ENCODE measurements around the gene CLDN4.
A peak's percentile ranks its signal among the peaks of the same experiment; 100 is the strongest.
"Not testable (repeated sequence)": the region's sequence is repeated elsewhere in the genome, so short reads cannot be mapped to it uniquely, and the experiment has no call there.

The CLDN4 gene

GRCh38 chr7:73844131-73844547, 13.3 kb downstream of the CLDN4 start:
- Histone ChIP-seq H3K27ac (ENCODE audit: extremely low read depth, low read depth, low read length) (no peak overlapping the region), H3K36me3 (ENCODE audit: control insufficient read depth in 2 of 2, insufficient read depth in 1 of 2, low read length in 2 of 2) (no peaks in the 10 kb centered on the region), H3K4me1 (ENCODE audit: control insufficient read depth, insufficient read depth, low read length) (peaks cover 6% of the 10 kb centered on the region; the same call in 1 of the 2 replicates), H3K9me3 (ENCODE audit: control insufficient read depth, insufficient read depth, low read depth, low read length) (no peaks in the 10 kb centered on the region), H3K4me3 (ENCODE audit: low read depth, low read length) (no peak overlapping the region)
- CTCF ChIA-PET, result interaction anchor here (0.6 to 3.7 kb wide), 3 partner anchors 11 to 235 kb away, joined by 3 to 24 read pairs (median 3); no protein-coding TSS in a partner anchor
- TF ChIP-seq ZNF248 (tag by site-specific recombination; IDR thresholded peaks at IDR 0.05) (no peak), PRDM6 (tag by site-specific recombination; IDR thresholded peaks at IDR 0.05) (no peak), GFI1B (tag by site-specific recombination; IDR thresholded peaks at IDR 0.05) (peak; percentile 70), KLF16 (tag by site-specific recombination; IDR thresholded peaks at IDR 0.05) (no peak), ZNF449 (tag by site-specific recombination; IDR thresholded peaks at IDR 0.05) (no peak), ZNF146 (tag by site-specific recombination; IDR thresholded peaks at IDR 0.05) (no peak), EGR2 (tag by site-specific recombination; IDR thresholded peaks at IDR 0.05; ENCODE audit: low read depth) (no peak), ZNF561 (tag by site-specific recombination; IDR thresholded peaks at IDR 0.05; ENCODE audit: borderline replicate concordance) (no peak), ZIC2 (tag by site-specific recombination; IDR thresholded peaks at IDR 0.05) (peak; percentile 69), SP7 (tag by site-specific recombination; IDR thresholded peaks at IDR 0.05) (0 out of 2 replicates have a peak, but pooled peaks have one; percentile 24)
- POLR2A ChIA-PET, result no interaction called here

GRCh38 chr7:73844848-73845460, 14.2 kb downstream of the CLDN4 start:
- Histone ChIP-seq H3K36me3 (ENCODE audit: control insufficient read depth in 2 of 2, insufficient read depth in 1 of 2, low read length in 2 of 2) (no peaks in the 10 kb centered on the region), H3K27ac (ENCODE audit: extremely low read depth, low read depth, low read length) (no peak overlapping the region), H3K9me3 (ENCODE audit: control insufficient read depth, insufficient read depth, low read depth, low read length) (no peaks in the 10 kb centered on the region), H3K4me3 (ENCODE audit: low read depth, low read length) (no peak overlapping the region), H3K4me1 (ENCODE audit: control insufficient read depth, insufficient read depth, low read length) (peaks cover 6% of the 10 kb centered on the region; the same call in 1 of the 2 replicates)
- CTCF ChIA-PET, result no interaction called here
- POLR2A ChIA-PET, result no interaction called here
- no peak for TF ChIP-seq KLF7 (tag by site-specific recombination; IDR thresholded peaks at IDR 0.05; ENCODE audit: borderline replicate concordance)
- peak; percentile 82 for TF ChIP-seq ZNF121 (tag by site-specific recombination; IDR thresholded peaks at IDR 0.05)
- TF ChIP-seq ZNF239 (tag by site-specific recombination; IDR thresholded peaks at IDR 0.05), result no peak
- no peak for TF ChIP-seq ZNF776 (tag by site-specific recombination; IDR thresholded peaks at IDR 0.05; ENCODE audit: borderline replicate concordance)
- TF ChIP-seq ZNF544 (tag by site-specific recombination; IDR thresholded peaks at IDR 0.05), result no peak

- H3K9me3 ChIP-seq (ENCODE audit: control insufficient read depth, insufficient read depth, low read depth, low read length); POLR2A ChIA-PET; H3K27ac ChIP-seq (ENCODE audit: extremely low read depth, low read depth, low read length); H3K36me3 ChIP-seq (ENCODE audit: control insufficient read depth in 2 of 2, insufficient read depth in 1 of 2, low read length in 2 of 2); H3K4me1 ChIP-seq (ENCODE audit: control insufficient read depth, insufficient read depth, low read length); H3K4me3 ChIP-seq (ENCODE audit: low read depth, low read length): not testable (repeated sequence)
- CTCF ChIA-PET, result interaction anchor here (0.7 kb wide), 1 partner anchor 55 kb away, joined by 3 read pairs; no protein-coding TSS in a partner anchor
These were observed 15.0 kb downstream of the CLDN4 start for GRCh38 chr7:73845701-73846195.
